H9 (cell line): ENCODE results near the gene MRTFB. TPM values are rescaled to one million over a fixed set of nuclear protein-coding genes. Genes with fewer than 3 reads are reported as not detected.

Experiments used
- DNase-seq: peaks from one replicate; pipeline ENCODE4 v3.0.0-alpha.2; 2017
- H2AFZ ChIP-seq: one replicate; pipeline ENCODE4 v1.6.1; 2013; ENCODE audit warnings: mild to moderate bottlenecking, low read length, control low read depth, moderate library complexity
- H2AK5ac ChIP-seq: 2 replicates; pipeline ENCODE4 v1.6.1; 2013; ENCODE audit warnings: low read length, control low read depth, mixed read lengths; ENCODE audit not compliant: insufficient read length
- H2BK120ac ChIP-seq: one replicate; pipeline ENCODE4 v1.6.1; 2013; ENCODE audit warnings: low read depth, mild to moderate bottlenecking, low read length, control low read depth, inconsistent platforms; ENCODE audit not compliant: poor library complexity, severe bottlenecking
- H2BK12ac ChIP-seq: 2 replicates; pipeline ENCODE4 v1.6.1; 2013; ENCODE audit warnings: low read length, control low read depth, mixed read lengths, low read depth; ENCODE audit not compliant: insufficient read length
- H2BK15ac ChIP-seq: 2 replicates; pipeline ENCODE4 v1.6.1; 2013; ENCODE audit warnings: low read depth, low read length, control low read depth
- H2BK20ac ChIP-seq: one replicate; pipeline ENCODE4 v1.6.1; 2013; ENCODE audit warnings: low read depth, mild to moderate bottlenecking, low read length, control low read depth, inconsistent platforms; ENCODE audit not compliant: poor library complexity, severe bottlenecking
- H2BK5ac ChIP-seq: 2 replicates; pipeline ENCODE4 v1.6.1; 2013; ENCODE audit warnings: low read length, control low read depth, mixed read lengths; ENCODE audit not compliant: insufficient read length
- H3K14ac ChIP-seq: 2 replicates; pipeline ENCODE4 v1.6.1; 2013; ENCODE audit warnings: low read length, control low read depth; ENCODE audit not compliant: insufficient read depth
- H3K18ac ChIP-seq: 2 replicates; pipeline ENCODE4 v1.6.1; 2013; ENCODE audit warnings: low read depth, mild to moderate bottlenecking, mixed read lengths, low read length, control low read depth; ENCODE audit not compliant: insufficient read length
- H3K23ac ChIP-seq: 2 replicates; pipeline ENCODE4 v1.6.1; 2013; ENCODE audit warnings: low read length, control low read depth, mixed read lengths, low read depth; ENCODE audit not compliant: insufficient read length
- H3K23me2 ChIP-seq: 2 replicates; pipeline ENCODE4 v1.6.1; 2013; ENCODE audit warnings: low read depth, mild to moderate bottlenecking, mixed read lengths, low read length, control low read depth; ENCODE audit not compliant: insufficient read length, poor library complexity, severe bottlenecking
- H3K27ac ChIP-seq: 2 replicates; pipeline ENCODE4 v1.5.1; 2013; ENCODE audit warnings: low read length, control low read depth, mixed read lengths, low read depth; ENCODE audit not compliant: insufficient read length
- H3K27me3 ChIP-seq: 2 replicates; pipeline ENCODE4 v1.6.1; 2013; ENCODE audit warnings: low read length, control low read depth, inconsistent platforms; ENCODE audit not compliant: insufficient read depth
- H3K4ac ChIP-seq: 2 replicates; pipeline ENCODE4 v1.6.1; 2013; ENCODE audit warnings: low read depth, mild to moderate bottlenecking, control low read depth, inconsistent platforms, low read length, moderate library complexity
- H3K4me1 ChIP-seq: 2 replicates; pipeline ENCODE4 v1.6.1; 2013; ENCODE audit warnings: low read length, control low read depth, inconsistent platforms; ENCODE audit not compliant: insufficient read depth
- H3K4me2 ChIP-seq: 2 replicates; pipeline ENCODE4 v1.6.1; 2013; ENCODE audit warnings: low read length, control low read depth, mixed read lengths; ENCODE audit not compliant: insufficient read length, insufficient read depth
- H3K56ac ChIP-seq: 2 replicates; pipeline ENCODE4 v1.6.1; 2013; ENCODE audit warnings: low read depth, mild to moderate bottlenecking, mixed read lengths, low read length, control low read depth; ENCODE audit not compliant: insufficient read length
- H3K79me1 ChIP-seq: 2 replicates; pipeline ENCODE4 v1.6.1; 2013; ENCODE audit warnings: low read depth, mild to moderate bottlenecking, moderate library complexity, low read length, control low read depth, inconsistent platforms; ENCODE audit not compliant: insufficient read depth, poor library complexity, severe bottlenecking
- H3K79me2 ChIP-seq: 2 replicates; pipeline ENCODE4 v1.6.1; 2013; ENCODE audit warnings: low read length, control low read depth, inconsistent platforms; ENCODE audit not compliant: insufficient read depth
- H3K9ac ChIP-seq: 2 replicates; pipeline ENCODE4 v1.6.1; 2013; ENCODE audit warnings: low read length, control low read depth, mixed read lengths; ENCODE audit not compliant: insufficient read length; ENCODE audit errors: extremely low read depth
- H3K9me3 ChIP-seq: one replicate; pipeline ENCODE4 v1.6.1; 2013; ENCODE audit warnings: low read depth, low read length, inconsistent platforms; ENCODE audit not compliant: control insufficient read depth
- H3T11ph ChIP-seq: one replicate; pipeline ENCODE4 v1.6.1; 2013; ENCODE audit warnings: mild to moderate bottlenecking, low read length, control low read depth, inconsistent platforms
- H4K20me1 ChIP-seq: one replicate; pipeline ENCODE4 v1.6.1; 2013; ENCODE audit not compliant: control insufficient read depth, insufficient read length, insufficient read depth
- H4K5ac ChIP-seq: 2 replicates; pipeline ENCODE4 v1.6.1; 2013; ENCODE audit warnings: low read depth, mild to moderate bottlenecking, mixed read lengths, low read length, control low read depth; ENCODE audit not compliant: insufficient read length
- H4K8ac ChIP-seq: replicated peaks from 2 replicates; pipeline ENCODE4 v1.6.1; 2013; ENCODE audit warnings: low read length, control low read depth, mixed read lengths, low read depth; ENCODE audit not compliant: insufficient read length
- H4K91ac ChIP-seq: 2 replicates; pipeline ENCODE4 v1.6.1; 2013; ENCODE audit warnings: low read depth, mild to moderate bottlenecking, moderate library complexity, mixed read lengths, low read length, control low read depth; ENCODE audit not compliant: insufficient read length
- H3K27ac Mint-ChIP-seq, 3 experiments: 2 replicates in 2 of 3; 3 replicates in 1 of 3; pipeline ENCODE4 v1.8.0; 2020 to 2021; ENCODE audit warnings: mixed read lengths in 3 of 3, mild to moderate bottlenecking in 1 of 3, moderate library complexity in 1 of 3
- H3K27me3 Mint-ChIP-seq: 2 replicates; pipeline ENCODE4 v1.8.0; 2021; ENCODE audit warnings: low read depth, mild to moderate bottlenecking, moderate library complexity, mixed read lengths
- H3K36me3 Mint-ChIP-seq, 3 experiments: 2 replicates in 2 of 3; 3 replicates in 1 of 3; pipeline ENCODE4 v1.8.0; 2020 to 2021; ENCODE audit warnings: low read depth in 3 of 3, mixed read lengths in 3 of 3; ENCODE audit not compliant: insufficient read depth in 1 of 3
- H3K4me1 Mint-ChIP-seq, 2 experiments: 2 replicates each; pipeline ENCODE4 v1.8.0; 2020; ENCODE audit warnings: mixed read lengths in 2 of 2
- H3K4me3 Mint-ChIP-seq, 2 experiments: 2 replicates in 1 of 2; 3 replicates in 1 of 2; pipeline ENCODE4 v1.8.0; 2020 to 2021; ENCODE audit warnings: mild to moderate bottlenecking in 2 of 2, mixed read lengths in 2 of 2, moderate library complexity in 1 of 2
- H3K9me3 Mint-ChIP-seq, 2 experiments: 2 replicates in 1 of 2; 3 replicates in 1 of 2; pipeline ENCODE4 v1.8.0; 2020; ENCODE audit warnings: mild to moderate bottlenecking in 2 of 2, mixed read lengths in 2 of 2, moderate library complexity in 1 of 2
- WGBS: extraction: QIAGEN DNeasy Blood & Tissue Kit; methylation state at CpG from one replicate; pipeline ENCODE4 v1.1.7; 2013; ENCODE audit warnings: missing lambda C conversion rate, low lambda C conversion rate, mixed read lengths; ENCODE audit not compliant: insufficient read length; ENCODE audit errors: extremely low coverage; 5-methylcytosine and 5-hydroxymethylcytosine counted together
- total RNA-seq: library from RNA; stranded (reverse); gene quantifications from 2 replicates; pipeline ENCODE4 v1.2.1, GENCODE V29; 2021
- TF ChIP-seq, protein P1 (sequence below): fragments of 200-600 bp; sonication (generic); conservative IDR thresholded peaks from 3 replicates; pipeline ENCODE4 v1.8.0; 2021; ENCODE audit warnings: antibody characterized with exemption, mild to moderate bottlenecking

Gene MRTFB
- total RNA-seq, 1 experiment from 2014 or later = 29.9 TPM

DNA sequence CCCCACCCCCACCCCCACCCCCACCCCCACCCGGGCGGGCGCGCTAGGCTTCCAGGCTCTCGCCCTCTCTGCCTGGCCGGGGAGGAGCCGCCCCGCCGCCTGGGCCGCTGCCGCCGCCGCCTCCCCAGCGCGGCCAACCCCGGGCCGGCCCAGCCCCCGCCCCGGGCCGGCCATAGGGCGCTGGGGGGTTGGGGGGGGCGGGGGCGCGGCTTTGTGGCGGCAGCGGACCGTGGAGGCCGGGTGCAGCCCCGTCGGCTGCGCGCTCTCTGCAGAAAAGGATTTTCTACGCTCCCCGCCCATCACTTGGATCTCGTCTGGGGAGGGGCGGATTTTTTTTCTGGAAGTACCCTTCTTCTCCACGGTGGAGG is 230.9 kb downstream of the MRTFB start:
- peak overlapping the region; percentile 80 for H3K4me2 ChIP-seq

More for the DNA sequence above, 230.9 kb downstream of the MRTFB start:
- peaks cover 4% of the 10 kb centered on the region; the same call in 1 of the 2 replicates for H3K4me1 ChIP-seq
- WGBS = no CpG with 5 or more reads among the region's 37 CpGs
- no peak overlapping the region for H3K4ac ChIP-seq
- H2BK5ac ChIP-seq = no peak overlapping the region
- H3K14ac ChIP-seq = peak overlapping the region; percentile 33; the same call in 1 of the 2 replicates
- no peaks in the 10 kb centered on the region for H3K27me3 ChIP-seq
- H3K56ac ChIP-seq = no peak overlapping the region
- no peak overlapping the region for H4K91ac ChIP-seq
- no peak overlapping the region for H2BK12ac ChIP-seq
- H2BK120ac ChIP-seq = no peak overlapping the region
- peak; percentile 44 for DNase-seq
- H2BK15ac ChIP-seq = no peak overlapping the region
- H3K18ac ChIP-seq = no peak overlapping the region
- H4K8ac ChIP-seq = no peak overlapping the region
- no peak overlapping the region for H4K5ac ChIP-seq
- Mint-ChIP-seq H3K27me3 (peaks cover 38% of the 10 kb centered on the region), H3K4me1 (peaks cover 40 to 43% of the 10 kb centered on the region in 2 experiments), H3K9me3 (no peaks in the 10 kb centered on the region; a peak in 1 of 5 replicates), H3K36me3 (no peaks in the 10 kb centered on the region), H3K4me3 (peak overlapping the region; percentile 83 to 85), H3K27ac (no peak overlapping the region)
- no peaks in the 10 kb centered on the region for H3K9me3 ChIP-seq
- H2AFZ ChIP-seq = no peak overlapping the region
- H3K79me1 ChIP-seq = no peaks in the 10 kb centered on the region
- H3K23ac ChIP-seq = no peak overlapping the region
- H3T11ph ChIP-seq = no peak overlapping the region
- no peak overlapping the region for H3K9ac ChIP-seq
- H4K20me1 ChIP-seq = no peaks in the 10 kb centered on the region
- TF ChIP-seq, protein P1, sequence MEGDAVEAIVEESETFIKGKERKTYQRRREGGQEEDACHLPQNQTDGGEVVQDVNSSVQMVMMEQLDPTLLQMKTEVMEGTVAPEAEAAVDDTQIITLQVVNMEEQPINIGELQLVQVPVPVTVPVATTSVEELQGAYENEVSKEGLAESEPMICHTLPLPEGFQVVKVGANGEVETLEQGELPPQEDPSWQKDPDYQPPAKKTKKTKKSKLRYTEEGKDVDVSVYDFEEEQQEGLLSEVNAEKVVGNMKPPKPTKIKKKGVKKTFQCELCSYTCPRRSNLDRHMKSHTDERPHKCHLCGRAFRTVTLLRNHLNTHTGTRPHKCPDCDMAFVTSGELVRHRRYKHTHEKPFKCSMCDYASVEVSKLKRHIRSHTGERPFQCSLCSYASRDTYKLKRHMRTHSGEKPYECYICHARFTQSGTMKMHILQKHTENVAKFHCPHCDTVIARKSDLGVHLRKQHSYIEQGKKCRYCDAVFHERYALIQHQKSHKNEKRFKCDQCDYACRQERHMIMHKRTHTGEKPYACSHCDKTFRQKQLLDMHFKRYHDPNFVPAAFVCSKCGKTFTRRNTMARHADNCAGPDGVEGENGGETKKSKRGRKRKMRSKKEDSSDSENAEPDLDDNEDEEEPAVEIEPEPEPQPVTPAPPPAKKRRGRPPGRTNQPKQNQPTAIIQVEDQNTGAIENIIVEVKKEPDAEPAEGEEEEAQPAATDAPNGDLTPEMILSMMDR = no peak
- H2BK20ac ChIP-seq = no peak overlapping the region
- H3K23me2 ChIP-seq = peaks cover 17% of the 10 kb centered on the region
- no peak overlapping the region for H3K27ac ChIP-seq
- peaks cover 4% of the 10 kb centered on the region; the same call in 1 of the 2 replicates for H3K79me2 ChIP-seq
- H2AK5ac ChIP-seq = no peak overlapping the region
